ENCODE data around the gene CENPB.

DNA sequence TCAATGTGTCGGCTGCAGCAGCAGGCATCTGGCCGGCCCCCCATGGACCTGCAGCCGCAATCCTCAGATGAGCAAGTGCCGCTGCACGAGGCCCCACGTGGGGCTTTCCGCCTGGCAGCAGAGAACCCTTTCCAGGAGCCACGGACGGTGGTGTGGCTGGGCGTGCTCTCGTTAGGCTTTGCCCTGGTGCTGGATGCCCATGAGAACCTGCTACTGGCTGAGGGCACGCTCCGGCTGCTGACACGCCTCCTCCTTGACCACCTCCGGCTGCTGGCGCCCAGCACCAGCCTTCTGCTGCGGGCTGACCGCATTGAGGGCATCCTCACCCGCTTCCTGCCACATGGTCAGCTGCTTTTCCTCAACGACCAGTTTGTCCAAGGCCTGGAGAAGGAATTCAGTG, 37.3 kb upstream of the CENPB start:
- no peak for TF ChIP-seq POLR2AphosphoS5 (IDR thresholded peaks at IDR 0.05; ENCODE audit: low read length)
- TF ChIP-seq, protein P1, sequence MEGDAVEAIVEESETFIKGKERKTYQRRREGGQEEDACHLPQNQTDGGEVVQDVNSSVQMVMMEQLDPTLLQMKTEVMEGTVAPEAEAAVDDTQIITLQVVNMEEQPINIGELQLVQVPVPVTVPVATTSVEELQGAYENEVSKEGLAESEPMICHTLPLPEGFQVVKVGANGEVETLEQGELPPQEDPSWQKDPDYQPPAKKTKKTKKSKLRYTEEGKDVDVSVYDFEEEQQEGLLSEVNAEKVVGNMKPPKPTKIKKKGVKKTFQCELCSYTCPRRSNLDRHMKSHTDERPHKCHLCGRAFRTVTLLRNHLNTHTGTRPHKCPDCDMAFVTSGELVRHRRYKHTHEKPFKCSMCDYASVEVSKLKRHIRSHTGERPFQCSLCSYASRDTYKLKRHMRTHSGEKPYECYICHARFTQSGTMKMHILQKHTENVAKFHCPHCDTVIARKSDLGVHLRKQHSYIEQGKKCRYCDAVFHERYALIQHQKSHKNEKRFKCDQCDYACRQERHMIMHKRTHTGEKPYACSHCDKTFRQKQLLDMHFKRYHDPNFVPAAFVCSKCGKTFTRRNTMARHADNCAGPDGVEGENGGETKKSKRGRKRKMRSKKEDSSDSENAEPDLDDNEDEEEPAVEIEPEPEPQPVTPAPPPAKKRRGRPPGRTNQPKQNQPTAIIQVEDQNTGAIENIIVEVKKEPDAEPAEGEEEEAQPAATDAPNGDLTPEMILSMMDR (IDR thresholded peaks at IDR 0.05 in 2 of 3, conservative IDR thresholded peaks at IDR 0.05 in 1 of 3; ENCODE audit: control insufficient read depth in 2 of 3, extremely low read depth in 1 of 3, insufficient read depth in 1 of 3, low read depth in 3 of 3, low read length in 3 of 3), result no peak
- TF ChIP-seq MYC (IDR thresholded peaks at IDR 0.05; ENCODE audit: insufficient read depth, insufficient read length, insufficient replicate concordance, low read length, severe bottlenecking), result no peak
